ENCODE data around the gene DNASE1L2.
"Not testable (repeated sequence)": the region's sequence is repeated elsewhere in the genome, so short reads cannot be mapped to it uniquely, and the experiment has no call there.

DNASE1L2 gene

GRCh38 chr16:2253293-2253692 lies 17.0 kb downstream of the DNASE1L2 start:
- ChIA-PET POLR2A (interaction anchor here (0.7 to 1.1 kb wide), 3 partner anchors 8 to 98 kb away, joined by 3 to 5 read pairs (median 3); partner anchors contain the start of gene TRAF7), CTCF (interaction anchor here (2.3 to 3.1 kb wide), 2 partner anchors 10 to 59 kb away, joined by 16 to 33 read pairs; no protein-coding TSS in a partner anchor)
- TF ChIP-seq CTCF (IDR thresholded peaks at IDR 0.05; ENCODE audit: control extremely low read depth, extremely low read depth, low read depth, missing control alignments) = no peak
- DNase-seq (ENCODE audit: extremely low spot score) = no peak

GRCh38 chr16:2256531-2257140 lies 20.4 kb downstream of the DNASE1L2 start:
- no peak for DNase-seq (ENCODE audit: extremely low spot score)
- POLR2A ChIA-PET = interaction anchor here (0.9 to 1.6 kb wide), 2 partner anchors 101 to 102 kb away, joined by 3 to 5 read pairs; partner anchors contain the start of gene TRAF7
- CTCF ChIA-PET = interaction anchor here (1.5 kb wide), 1 partner anchor 62 kb away, joined by 4 read pairs; no protein-coding TSS in a partner anchor
- TF ChIP-seq CTCF (IDR thresholded peaks at IDR 0.05; ENCODE audit: control extremely low read depth, extremely low read depth, low read depth, missing control alignments) = no peak

GRCh38 chr16:2257726-2258125 lies 21.5 kb downstream of the DNASE1L2 start:
- CTCF ChIA-PET = interaction anchor here (1.5 kb wide), 2 partner anchors 63 to 183 kb away, joined by 3 to 4 read pairs; no protein-coding TSS in a partner anchor
- TF ChIP-seq CTCF (IDR thresholded peaks at IDR 0.05; ENCODE audit: control extremely low read depth, extremely low read depth, low read depth, missing control alignments) = no peak
- no peak for DNase-seq (ENCODE audit: extremely low spot score)
- POLR2A ChIA-PET = interaction anchor here (0.5 to 1.6 kb wide), 2 partner anchors 103 to 401 kb away, joined by 3 to 5 read pairs; no protein-coding TSS in a partner anchor

GRCh38 chr16:2258530-2258929 lies 22.3 kb downstream of the DNASE1L2 start:
- ChIA-PET POLR2A (interaction anchor here (1.6 kb wide), 1 partner anchor 104 kb away, joined by 5 read pairs; no protein-coding TSS in a partner anchor), CTCF (interaction anchor here (1.2 to 1.8 kb wide), 5 partner anchors 13 to 243 kb away, joined by 3 to 5 read pairs (median 4); no protein-coding TSS in a partner anchor)
- DNase-seq (ENCODE audit: extremely low spot score) = not testable (repeated sequence)

GRCh38 chr16:2260250-2260649 lies 24.0 kb downstream of the DNASE1L2 start:
- DNase-seq (ENCODE audit: extremely low spot score) = no peak
- POLR2A ChIA-PET = interaction anchor here (1.0 to 1.1 kb wide), 2 partner anchors 8 to 9 kb away, joined by 3 to 6 read pairs; partner anchors contain the start of gene ECI1
- CTCF ChIA-PET = interaction anchor here (1.4 to 5.9 kb wide), 3 partner anchors 9 to 241 kb away, joined by 4 to 33 read pairs (median 5); partner anchors contain the start of gene ECI1
- TF ChIP-seq CTCF (IDR thresholded peaks at IDR 0.05; ENCODE audit: control extremely low read depth, extremely low read depth, low read depth, missing control alignments) = no peak

GRCh38 chr16:2263026-2263425 lies 26.8 kb downstream of the DNASE1L2 start:
- CTCF ChIA-PET = interaction anchor here (1.0 to 5.9 kb wide), 3 partner anchors 11 to 241 kb away, joined by 3 to 33 read pairs (median 4); partner anchors contain the start of gene ECI1
- POLR2A ChIA-PET = interaction anchor here (0.6 to 1.5 kb wide), 3 partner anchors 11 to 253 kb away, joined by 3 to 6 read pairs (median 3); partner anchors contain the start of genes ECI1 and TRAF7
- not testable (repeated sequence) for DNase-seq (ENCODE audit: extremely low spot score)

- DNase-seq (ENCODE audit: extremely low spot score); CTCF ChIA-PET; POLR2A ChIA-PET: not testable (repeated sequence)
Observed at GRCh38 chr16:2266887-2267286, 30.6 kb downstream of the DNASE1L2 start.

- POLR2A ChIA-PET; DNase-seq (ENCODE audit: extremely low spot score); CTCF ChIA-PET: not testable (repeated sequence)
Observed at GRCh38 chr16:2267505-2267912, 31.3 kb downstream of the DNASE1L2 start.
